H9 (cell line): ENCODE results near the gene OR2T29. TPM values are rescaled to one million over a fixed set of nuclear protein-coding genes. Genes with fewer than 3 reads are reported as not detected.
"Not testable (repeated sequence)": the region's sequence is repeated elsewhere in the genome, so short reads cannot be mapped to it uniquely, and the experiment has no call there.

Source experiments
- DNase-seq: peaks from one replicate; pipeline ENCODE4 v3.0.0-alpha.2; 2017
- H2AFZ ChIP-seq: one replicate; pipeline ENCODE4 v1.6.1; 2013; ENCODE audit warnings: mild to moderate bottlenecking, low read length, control low read depth, moderate library complexity
- H2AK5ac ChIP-seq: 2 replicates; pipeline ENCODE4 v1.6.1; 2013; ENCODE audit warnings: low read length, control low read depth, mixed read lengths; ENCODE audit not compliant: insufficient read length
- H2BK120ac ChIP-seq: one replicate; pipeline ENCODE4 v1.6.1; 2013; ENCODE audit warnings: low read depth, mild to moderate bottlenecking, low read length, control low read depth, inconsistent platforms; ENCODE audit not compliant: poor library complexity, severe bottlenecking
- H2BK12ac ChIP-seq: 2 replicates; pipeline ENCODE4 v1.6.1; 2013; ENCODE audit warnings: low read length, control low read depth, mixed read lengths, low read depth; ENCODE audit not compliant: insufficient read length
- H2BK15ac ChIP-seq: 2 replicates; pipeline ENCODE4 v1.6.1; 2013; ENCODE audit warnings: low read depth, low read length, control low read depth
- H2BK20ac ChIP-seq: one replicate; pipeline ENCODE4 v1.6.1; 2013; ENCODE audit warnings: low read depth, mild to moderate bottlenecking, low read length, control low read depth, inconsistent platforms; ENCODE audit not compliant: poor library complexity, severe bottlenecking
- H2BK5ac ChIP-seq: 2 replicates; pipeline ENCODE4 v1.6.1; 2013; ENCODE audit warnings: low read length, control low read depth, mixed read lengths; ENCODE audit not compliant: insufficient read length
- H3K14ac ChIP-seq: 2 replicates; pipeline ENCODE4 v1.6.1; 2013; ENCODE audit warnings: low read length, control low read depth; ENCODE audit not compliant: insufficient read depth
- H3K18ac ChIP-seq: 2 replicates; pipeline ENCODE4 v1.6.1; 2013; ENCODE audit warnings: low read depth, mild to moderate bottlenecking, mixed read lengths, low read length, control low read depth; ENCODE audit not compliant: insufficient read length
- H3K23ac ChIP-seq: 2 replicates; pipeline ENCODE4 v1.6.1; 2013; ENCODE audit warnings: low read length, control low read depth, mixed read lengths, low read depth; ENCODE audit not compliant: insufficient read length
- H3K23me2 ChIP-seq: 2 replicates; pipeline ENCODE4 v1.6.1; 2013; ENCODE audit warnings: low read depth, mild to moderate bottlenecking, mixed read lengths, low read length, control low read depth; ENCODE audit not compliant: insufficient read length, poor library complexity, severe bottlenecking
- H3K27ac ChIP-seq: 2 replicates; pipeline ENCODE4 v1.5.1; 2013; ENCODE audit warnings: low read length, control low read depth, mixed read lengths, low read depth; ENCODE audit not compliant: insufficient read length
- H3K27me3 ChIP-seq: 2 replicates; pipeline ENCODE4 v1.6.1; 2013; ENCODE audit warnings: low read length, control low read depth, inconsistent platforms; ENCODE audit not compliant: insufficient read depth
- H3K4ac ChIP-seq: 2 replicates; pipeline ENCODE4 v1.6.1; 2013; ENCODE audit warnings: low read depth, mild to moderate bottlenecking, control low read depth, inconsistent platforms, low read length, moderate library complexity
- H3K4me1 ChIP-seq: 2 replicates; pipeline ENCODE4 v1.6.1; 2013; ENCODE audit warnings: low read length, control low read depth, inconsistent platforms; ENCODE audit not compliant: insufficient read depth
- H3K4me2 ChIP-seq: 2 replicates; pipeline ENCODE4 v1.6.1; 2013; ENCODE audit warnings: low read length, control low read depth, mixed read lengths; ENCODE audit not compliant: insufficient read length, insufficient read depth
- H3K56ac ChIP-seq: 2 replicates; pipeline ENCODE4 v1.6.1; 2013; ENCODE audit warnings: low read depth, mild to moderate bottlenecking, mixed read lengths, low read length, control low read depth; ENCODE audit not compliant: insufficient read length
- H3K79me1 ChIP-seq: 2 replicates; pipeline ENCODE4 v1.6.1; 2013; ENCODE audit warnings: low read depth, mild to moderate bottlenecking, moderate library complexity, low read length, control low read depth, inconsistent platforms; ENCODE audit not compliant: insufficient read depth, poor library complexity, severe bottlenecking
- H3K79me2 ChIP-seq: 2 replicates; pipeline ENCODE4 v1.6.1; 2013; ENCODE audit warnings: low read length, control low read depth, inconsistent platforms; ENCODE audit not compliant: insufficient read depth
- H3K9ac ChIP-seq: 2 replicates; pipeline ENCODE4 v1.6.1; 2013; ENCODE audit warnings: low read length, control low read depth, mixed read lengths; ENCODE audit not compliant: insufficient read length; ENCODE audit errors: extremely low read depth
- H3K9me3 ChIP-seq: one replicate; pipeline ENCODE4 v1.6.1; 2013; ENCODE audit warnings: low read depth, low read length, inconsistent platforms; ENCODE audit not compliant: control insufficient read depth
- H3T11ph ChIP-seq: one replicate; pipeline ENCODE4 v1.6.1; 2013; ENCODE audit warnings: mild to moderate bottlenecking, low read length, control low read depth, inconsistent platforms
- H4K20me1 ChIP-seq: one replicate; pipeline ENCODE4 v1.6.1; 2013; ENCODE audit not compliant: control insufficient read depth, insufficient read length, insufficient read depth
- H4K5ac ChIP-seq: 2 replicates; pipeline ENCODE4 v1.6.1; 2013; ENCODE audit warnings: low read depth, mild to moderate bottlenecking, mixed read lengths, low read length, control low read depth; ENCODE audit not compliant: insufficient read length
- H4K8ac ChIP-seq: replicated peaks from 2 replicates; pipeline ENCODE4 v1.6.1; 2013; ENCODE audit warnings: low read length, control low read depth, mixed read lengths, low read depth; ENCODE audit not compliant: insufficient read length
- H4K91ac ChIP-seq: 2 replicates; pipeline ENCODE4 v1.6.1; 2013; ENCODE audit warnings: low read depth, mild to moderate bottlenecking, moderate library complexity, mixed read lengths, low read length, control low read depth; ENCODE audit not compliant: insufficient read length
- H3K27ac Mint-ChIP-seq, 3 experiments: 2 replicates in 2 of 3; 3 replicates in 1 of 3; pipeline ENCODE4 v1.8.0; 2020 to 2021; ENCODE audit warnings: mixed read lengths in 3 of 3, mild to moderate bottlenecking in 1 of 3, moderate library complexity in 1 of 3
- H3K27me3 Mint-ChIP-seq: 2 replicates; pipeline ENCODE4 v1.8.0; 2021; ENCODE audit warnings: low read depth, mild to moderate bottlenecking, moderate library complexity, mixed read lengths
- H3K36me3 Mint-ChIP-seq, 3 experiments: 2 replicates in 2 of 3; 3 replicates in 1 of 3; pipeline ENCODE4 v1.8.0; 2020 to 2021; ENCODE audit warnings: low read depth in 3 of 3, mixed read lengths in 3 of 3; ENCODE audit not compliant: insufficient read depth in 1 of 3
- H3K4me1 Mint-ChIP-seq, 2 experiments: 2 replicates each; pipeline ENCODE4 v1.8.0; 2020; ENCODE audit warnings: mixed read lengths in 2 of 2
- H3K4me3 Mint-ChIP-seq, 2 experiments: 2 replicates in 1 of 2; 3 replicates in 1 of 2; pipeline ENCODE4 v1.8.0; 2020 to 2021; ENCODE audit warnings: mild to moderate bottlenecking in 2 of 2, mixed read lengths in 2 of 2, moderate library complexity in 1 of 2
- H3K9me3 Mint-ChIP-seq, 2 experiments: 2 replicates in 1 of 2; 3 replicates in 1 of 2; pipeline ENCODE4 v1.8.0; 2020; ENCODE audit warnings: mild to moderate bottlenecking in 2 of 2, mixed read lengths in 2 of 2, moderate library complexity in 1 of 2
- WGBS: extraction: QIAGEN DNeasy Blood & Tissue Kit; methylation state at CpG from one replicate; pipeline ENCODE4 v1.1.7; 2013; ENCODE audit warnings: missing lambda C conversion rate, low lambda C conversion rate, mixed read lengths; ENCODE audit not compliant: insufficient read length; ENCODE audit errors: extremely low coverage; 5-methylcytosine and 5-hydroxymethylcytosine counted together
- total RNA-seq: library from RNA; stranded (reverse); gene quantifications from 2 replicates; pipeline ENCODE4 v1.2.1, GENCODE V29; 2021
- TF ChIP-seq, protein P1 (sequence below): fragments of 200-600 bp; sonication (generic); conservative IDR thresholded peaks from 3 replicates; pipeline ENCODE4 v1.8.0; 2021; ENCODE audit warnings: antibody characterized with exemption, mild to moderate bottlenecking

OR2T29 gene
- total RNA-seq, 1 experiment from 2014 or later: not detected

DNA sequence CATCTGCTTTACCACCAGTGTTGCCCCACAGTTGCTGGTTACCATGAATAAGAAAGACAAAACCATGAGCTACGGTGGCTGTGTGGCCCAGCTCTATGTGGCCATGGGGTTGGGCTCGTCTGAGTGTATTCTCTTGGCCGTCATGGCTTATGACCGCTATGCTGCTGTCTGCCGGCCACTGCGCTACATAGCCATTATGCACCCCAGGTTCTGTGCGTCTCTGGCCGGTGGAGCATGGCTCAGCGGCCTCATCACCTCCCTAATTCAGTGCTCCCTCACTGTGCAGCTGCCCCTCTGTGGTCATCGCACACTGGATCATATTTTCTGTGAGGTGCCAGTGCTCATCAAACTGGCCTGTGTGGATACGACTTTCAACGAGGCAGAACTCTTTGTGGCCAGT is 40.7 kb downstream of the OR2T29 start:
- Histone ChIP-seq H3K27me3 (no peaks in the 10 kb centered on the region), H3K56ac (no peak overlapping the region), H2BK15ac (no peak overlapping the region), H2AFZ (no peak overlapping the region), H2AK5ac (no peak overlapping the region), H3K9ac (no peak overlapping the region), H2BK20ac (no peak overlapping the region), H3K23ac (no peak overlapping the region), H4K5ac (no peak overlapping the region), H3K27ac (no peak overlapping the region), H4K20me1 (no peaks in the 10 kb centered on the region), H3K23me2 (no peaks in the 10 kb centered on the region), H2BK12ac (no peak overlapping the region), H3K9me3 (peaks cover 36% of the 10 kb centered on the region), H2BK5ac (no peak overlapping the region), H3K14ac (no peak overlapping the region), H3K79me2 (no peaks in the 10 kb centered on the region), H3K4me1 (no peaks in the 10 kb centered on the region), H4K8ac (no peak overlapping the region), H3K4ac (no peak overlapping the region), H4K91ac (no peak overlapping the region), H3T11ph (no peak overlapping the region), H3K18ac (no peak overlapping the region), H3K4me2 (no peak overlapping the region), H2BK120ac (no peak overlapping the region), H3K79me1 (no peaks in the 10 kb centered on the region)
- Mint-ChIP-seq H3K4me3 (no peak overlapping the region), H3K27ac (no peak overlapping the region), H3K27me3 (peaks cover 4% of the 10 kb centered on the region; the same call in 1 of the 2 replicates), H3K4me1 (no peaks in the 10 kb centered on the region), H3K36me3 (peaks cover 4 to 23% (median 5%) of the 10 kb centered on the region in 3 experiments; a peak in 5 of 7 replicates), H3K9me3 (peaks cover 66 to 70% of the 10 kb centered on the region in 2 experiments)
- DNase-seq: no peak
- no CpG with 5 or more reads among the region's 12 CpGs for WGBS
- TF ChIP-seq, protein P1, sequence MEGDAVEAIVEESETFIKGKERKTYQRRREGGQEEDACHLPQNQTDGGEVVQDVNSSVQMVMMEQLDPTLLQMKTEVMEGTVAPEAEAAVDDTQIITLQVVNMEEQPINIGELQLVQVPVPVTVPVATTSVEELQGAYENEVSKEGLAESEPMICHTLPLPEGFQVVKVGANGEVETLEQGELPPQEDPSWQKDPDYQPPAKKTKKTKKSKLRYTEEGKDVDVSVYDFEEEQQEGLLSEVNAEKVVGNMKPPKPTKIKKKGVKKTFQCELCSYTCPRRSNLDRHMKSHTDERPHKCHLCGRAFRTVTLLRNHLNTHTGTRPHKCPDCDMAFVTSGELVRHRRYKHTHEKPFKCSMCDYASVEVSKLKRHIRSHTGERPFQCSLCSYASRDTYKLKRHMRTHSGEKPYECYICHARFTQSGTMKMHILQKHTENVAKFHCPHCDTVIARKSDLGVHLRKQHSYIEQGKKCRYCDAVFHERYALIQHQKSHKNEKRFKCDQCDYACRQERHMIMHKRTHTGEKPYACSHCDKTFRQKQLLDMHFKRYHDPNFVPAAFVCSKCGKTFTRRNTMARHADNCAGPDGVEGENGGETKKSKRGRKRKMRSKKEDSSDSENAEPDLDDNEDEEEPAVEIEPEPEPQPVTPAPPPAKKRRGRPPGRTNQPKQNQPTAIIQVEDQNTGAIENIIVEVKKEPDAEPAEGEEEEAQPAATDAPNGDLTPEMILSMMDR: no peak

- not testable (repeated sequence) for H2BK15ac ChIP-seq, H3T11ph ChIP-seq, H3K14ac ChIP-seq, H3K9me3 Mint-ChIP-seq, H3K4me1 ChIP-seq, H3K23ac ChIP-seq, H2BK12ac ChIP-seq, H3K27me3 Mint-ChIP-seq, H2BK120ac ChIP-seq, H4K8ac ChIP-seq, H3K27ac Mint-ChIP-seq, H3K27ac ChIP-seq, DNase-seq, H3K27me3 ChIP-seq, H3K36me3 Mint-ChIP-seq, H4K91ac ChIP-seq, H3K79me1 ChIP-seq, H2BK5ac ChIP-seq, H2AFZ ChIP-seq, H4K20me1 ChIP-seq, H2AK5ac ChIP-seq, H2BK20ac ChIP-seq, H3K4me1 Mint-ChIP-seq, H4K5ac ChIP-seq, H3K56ac ChIP-seq, H3K9me3 ChIP-seq, H3K23me2 ChIP-seq, H3K79me2 ChIP-seq, H3K9ac ChIP-seq, H3K4me2 ChIP-seq, H3K4ac ChIP-seq, H3K18ac ChIP-seq, H3K4me3 Mint-ChIP-seq
These were observed 52.4 kb downstream of the OR2T29 start for GRCh38 chr1:248510217-248510616.
